Measurements from ENCODE around the gene LYPD6B. TPM values are rescaled to one million over a fixed set of nuclear protein-coding genes. Genes with fewer than 3 reads are reported as not detected.

Gene LYPD6B
- total RNA-seq, 1 experiment from 2014 or later: 35.8 TPM

DNA sequence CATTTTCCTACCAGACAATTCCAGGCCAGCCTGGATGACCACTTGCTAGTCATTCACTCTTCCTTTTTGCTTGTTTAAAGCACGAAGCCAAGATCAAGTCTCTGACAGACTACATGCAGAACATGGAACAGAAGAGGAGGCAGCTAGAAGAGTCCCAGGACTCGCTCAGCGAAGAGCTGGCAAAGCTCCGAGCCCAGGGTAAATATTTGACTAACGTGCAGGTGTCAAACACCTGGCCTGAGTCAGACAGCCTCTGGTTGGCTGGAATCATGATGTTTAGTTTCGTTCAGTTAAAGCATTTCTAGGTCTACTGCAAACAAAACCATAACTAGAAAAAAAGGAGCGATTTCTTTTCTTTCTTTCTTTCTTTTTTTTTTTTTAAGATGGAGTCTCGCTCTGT is 44.2 kb upstream of the LYPD6B start:
- Mint-ChIP-seq H3K4me1 (ENCODE audit: low read depth, unreplicated experiment) (peaks cover 16% of the 10 kb centered on the region), H3K9me3 (ENCODE audit: unreplicated experiment) (no peaks in the 10 kb centered on the region), H3K27ac (ENCODE audit: unreplicated experiment) (no peak overlapping the region), H3K27me3 (ENCODE audit: insufficient read depth, unreplicated experiment) (no peaks in the 10 kb centered on the region), H3K36me3 (ENCODE audit: insufficient read depth, unreplicated experiment) (no peaks in the 10 kb centered on the region), H3K4me3 (ENCODE audit: unreplicated experiment) (no peak overlapping the region)
- ChIA-PET POLR2A (no interaction called here), CTCF (interaction anchor here (0.6 to 0.7 kb wide), 3 partner anchors 67 to 485 kb away, joined by 3 to 12 read pairs (median 3); no protein-coding TSS in a partner anchor)
- TF ChIP-seq, protein P1, sequence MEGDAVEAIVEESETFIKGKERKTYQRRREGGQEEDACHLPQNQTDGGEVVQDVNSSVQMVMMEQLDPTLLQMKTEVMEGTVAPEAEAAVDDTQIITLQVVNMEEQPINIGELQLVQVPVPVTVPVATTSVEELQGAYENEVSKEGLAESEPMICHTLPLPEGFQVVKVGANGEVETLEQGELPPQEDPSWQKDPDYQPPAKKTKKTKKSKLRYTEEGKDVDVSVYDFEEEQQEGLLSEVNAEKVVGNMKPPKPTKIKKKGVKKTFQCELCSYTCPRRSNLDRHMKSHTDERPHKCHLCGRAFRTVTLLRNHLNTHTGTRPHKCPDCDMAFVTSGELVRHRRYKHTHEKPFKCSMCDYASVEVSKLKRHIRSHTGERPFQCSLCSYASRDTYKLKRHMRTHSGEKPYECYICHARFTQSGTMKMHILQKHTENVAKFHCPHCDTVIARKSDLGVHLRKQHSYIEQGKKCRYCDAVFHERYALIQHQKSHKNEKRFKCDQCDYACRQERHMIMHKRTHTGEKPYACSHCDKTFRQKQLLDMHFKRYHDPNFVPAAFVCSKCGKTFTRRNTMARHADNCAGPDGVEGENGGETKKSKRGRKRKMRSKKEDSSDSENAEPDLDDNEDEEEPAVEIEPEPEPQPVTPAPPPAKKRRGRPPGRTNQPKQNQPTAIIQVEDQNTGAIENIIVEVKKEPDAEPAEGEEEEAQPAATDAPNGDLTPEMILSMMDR (IDR thresholded peaks at IDR 0.05; ENCODE audit: insufficient read depth in 1 of 2, low read depth in 1 of 2, low read length in 1 of 2, severe bottlenecking in 1 of 2, unreplicated experiment in 1 of 2): no peak
- Histone ChIP-seq H3K4me1 (peaks cover 6% of the 10 kb centered on the region), H3K36me3 (ENCODE audit: control insufficient read depth, insufficient read depth, low read length) (no peaks in the 10 kb centered on the region), H3K27me3 (replicated peaks; ENCODE audit: control insufficient read depth, insufficient read depth, low read length) (no peaks in the 10 kb centered on the region; the same call in 1 of the 2 replicates), H3K4me3 (ENCODE audit: low read depth, low read length) (no peak overlapping the region), H3K9me3 (no peaks in the 10 kb centered on the region)
- BruUV-seq (replicated peaks): no TSS peak
- DNase-seq: peak in 1 of 2 experiments; percentile 46
- intact Hi-C loops (cut with micrococcal nuclease; ENCODE audit: unreplicated experiment): no loop called here

DNA sequence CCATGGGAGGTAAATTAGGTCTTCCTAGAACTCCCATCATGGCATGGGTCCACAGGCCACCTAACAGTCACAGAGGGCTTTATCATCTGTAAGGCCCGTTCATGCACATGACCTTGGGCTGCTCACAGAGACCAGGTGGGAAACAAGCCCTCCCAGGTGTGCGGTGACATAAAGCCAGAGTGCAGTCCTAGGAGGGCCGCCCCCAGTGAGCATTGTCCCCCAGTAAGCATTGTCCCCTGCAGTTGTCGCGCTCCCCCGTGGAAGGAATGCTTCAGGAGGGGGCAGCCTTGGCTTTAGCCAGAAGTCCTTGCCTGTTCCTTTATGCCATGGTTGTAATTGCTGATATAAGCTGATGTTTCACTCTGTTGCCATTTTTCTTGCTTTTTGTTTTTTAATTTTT is 41.7 kb upstream of the LYPD6B start:
- no peaks in the 10 kb centered on the region for H3K36me3 Mint-ChIP-seq (ENCODE audit: insufficient read depth, unreplicated experiment)
- H3K4me3 Mint-ChIP-seq (ENCODE audit: unreplicated experiment): no peak overlapping the region
- ChIA-PET CTCF (no interaction called here), POLR2A (no interaction called here)
- Histone ChIP-seq H3K36me3 (ENCODE audit: control insufficient read depth, insufficient read depth, low read length) (no peaks in the 10 kb centered on the region), H3K4me1 (peaks cover 15% of the 10 kb centered on the region), H3K4me3 (ENCODE audit: low read depth, low read length) (no peak overlapping the region), H3K9me3 (no peaks in the 10 kb centered on the region), H3K27me3 (replicated peaks; ENCODE audit: control insufficient read depth, insufficient read depth, low read length) (no peaks in the 10 kb centered on the region; the same call in 1 of the 2 replicates)
- TF ChIP-seq, protein P1 (IDR thresholded peaks at IDR 0.05; ENCODE audit: insufficient read depth in 1 of 2, low read depth in 1 of 2, low read length in 1 of 2, severe bottlenecking in 1 of 2, unreplicated experiment in 1 of 2): no peak
- H3K27me3 Mint-ChIP-seq (ENCODE audit: insufficient read depth, unreplicated experiment): no peaks in the 10 kb centered on the region
- H3K27ac Mint-ChIP-seq (ENCODE audit: unreplicated experiment): no peak overlapping the region
- no peak for DNase-seq
- no TSS peak for BruUV-seq (replicated peaks)
- peaks cover 16% of the 10 kb centered on the region for H3K4me1 Mint-ChIP-seq (ENCODE audit: low read depth, unreplicated experiment)
- intact Hi-C loops (cut with micrococcal nuclease; ENCODE audit: unreplicated experiment): no loop called here
- no peaks in the 10 kb centered on the region for H3K9me3 Mint-ChIP-seq (ENCODE audit: unreplicated experiment)

DNA sequence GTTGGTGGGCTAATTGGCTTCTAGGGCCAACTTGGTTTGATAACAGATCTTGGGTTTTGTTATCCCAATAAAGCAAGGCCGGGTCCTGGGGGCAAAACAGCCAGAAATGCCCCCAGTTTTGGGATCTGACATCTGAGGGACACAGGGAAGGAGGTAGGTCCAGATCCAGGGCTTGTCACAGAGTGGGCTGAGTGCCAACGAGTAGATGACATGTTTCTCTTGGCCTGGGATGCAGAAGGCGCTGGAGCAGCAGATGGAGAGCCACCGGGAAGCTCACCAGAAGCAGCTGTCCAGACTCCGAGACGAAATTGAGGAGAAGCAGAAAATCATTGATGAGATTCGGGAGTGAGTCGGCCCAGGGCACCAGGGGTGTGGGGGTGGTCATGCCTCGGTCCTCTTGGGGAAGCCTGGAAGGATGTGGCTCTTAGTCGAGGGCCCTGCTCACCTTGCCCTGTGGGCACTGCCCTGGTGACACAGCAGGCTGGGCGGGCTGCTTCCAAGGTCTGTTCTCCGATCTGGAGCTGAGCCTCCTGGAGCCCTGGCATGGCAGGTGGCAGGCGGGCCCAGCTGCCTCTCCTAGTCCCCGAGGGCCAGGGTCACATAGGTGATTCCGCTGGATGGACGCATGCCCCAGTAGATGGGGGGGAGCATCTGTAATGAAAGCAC is 40.2 kb upstream of the LYPD6B start:
- TF ChIP-seq, protein P1 (IDR thresholded peaks at IDR 0.05; ENCODE audit: insufficient read depth in 1 of 2, low read depth in 1 of 2, low read length in 1 of 2, severe bottlenecking in 1 of 2, unreplicated experiment in 1 of 2): no peak
- H3K27me3 ChIP-seq (replicated peaks; ENCODE audit: control insufficient read depth, insufficient read depth, low read length): no peaks in the 10 kb centered on the region; the same call in 1 of the 2 replicates
- H3K9me3 ChIP-seq: no peaks in the 10 kb centered on the region
- H3K4me1 ChIP-seq: peaks cover 15% of the 10 kb centered on the region
- DNase-seq: no peak
- H3K36me3 Mint-ChIP-seq (ENCODE audit: insufficient read depth, unreplicated experiment): no peaks in the 10 kb centered on the region
- H3K4me3 ChIP-seq (ENCODE audit: low read depth, low read length): no peak overlapping the region
- no peaks in the 10 kb centered on the region for H3K9me3 Mint-ChIP-seq (ENCODE audit: unreplicated experiment)
- no peaks in the 10 kb centered on the region for H3K36me3 ChIP-seq (ENCODE audit: control insufficient read depth, insufficient read depth, low read length)
- no TSS peak for BruUV-seq (replicated peaks)
- no peak overlapping the region for H3K27ac Mint-ChIP-seq (ENCODE audit: unreplicated experiment)
- intact Hi-C loops (cut with micrococcal nuclease; ENCODE audit: unreplicated experiment): no loop called here
- H3K4me3 Mint-ChIP-seq (ENCODE audit: unreplicated experiment): no peak overlapping the region
- POLR2A ChIA-PET: no interaction called here
- H3K4me1 Mint-ChIP-seq (ENCODE audit: low read depth, unreplicated experiment): peaks cover 16% of the 10 kb centered on the region
- CTCF ChIA-PET: no interaction called here
- H3K27me3 Mint-ChIP-seq (ENCODE audit: insufficient read depth, unreplicated experiment): no peaks in the 10 kb centered on the region

Measured in Caco-2 (cell line).